HepG2 (cell line): ENCODE results near the gene RABL2A. TPM values are rescaled to one million over a fixed set of nuclear protein-coding genes. Genes with fewer than 3 reads are reported as not detected.

ENCODE experiments used
- CAMTA2 ChIP-seq: sonication (generic); formaldehyde crosslinking; IDR thresholded peaks from 2 replicates; pipeline ENCODE4 v1.4.0; 2020; ENCODE audit warnings: mild to moderate bottlenecking, missing genetic modification reagents, borderline replicate concordance
- GABPB1 ChIP-seq: IDR thresholded peaks from 2 replicates; pipeline ENCODE4 v1.6.1; 2016; ENCODE audit warnings: mild to moderate bottlenecking, missing genetic modification reagents, moderate library complexity, missing compliant biosample characterization
- HNRNPK ChIP-seq: fragments of 200-400 bp; formaldehyde crosslinking; IDR thresholded peaks from 2 replicates; pipeline ENCODE4 v1.6.1; 2018; ENCODE audit warnings: low read length, low read depth, moderate library complexity, mild to moderate bottlenecking; ENCODE audit not compliant: poor library complexity, severe bottlenecking
- MATR3 ChIP-seq: sonication (generic); formaldehyde crosslinking; IDR thresholded peaks from 2 replicates; pipeline ENCODE4 v1.4.0; 2020; ENCODE audit warnings: missing genetic modification reagents
- NR2F1 ChIP-seq, 2 experiments: fragments of 450-650 bp in 1 of 2; formaldehyde crosslinking in 1 of 2; IDR thresholded peaks; 2 replicates each; pipeline versions ENCODE4 v1.5.0 to v1.6.1; 2016 to 2020; ENCODE audit warnings: mild to moderate bottlenecking in 1 of 2, missing compliant biosample characterization in 1 of 2, missing genetic modification reagents in 1 of 2, moderate library complexity in 1 of 2
- PAXIP1 ChIP-seq: sonication (generic); formaldehyde crosslinking; conservative IDR thresholded peaks from 2 replicates; pipeline ENCODE4 v1.4.0; 2020; ENCODE audit warnings: mild to moderate bottlenecking, missing genetic modification reagents, moderate library complexity
- ZBED4 ChIP-seq: sonication (generic); formaldehyde crosslinking; IDR thresholded peaks from 2 replicates; pipeline ENCODE4 v1.4.0; 2020; ENCODE audit warnings: missing genetic modification reagents, borderline replicate concordance
- ZNF235 ChIP-seq: sonication (generic); formaldehyde crosslinking; IDR thresholded peaks from 2 replicates; pipeline ENCODE4 v1.8.1; 2023; ENCODE audit warnings: mild to moderate bottlenecking, missing genetic modification reagents, borderline replicate concordance
- ZNF574 ChIP-seq: sonication (generic); formaldehyde crosslinking; IDR thresholded peaks from 2 replicates; pipeline ENCODE4 v1.4.0; 2020; ENCODE audit warnings: missing genetic modification reagents
- ZNF619 ChIP-seq: sonication (generic); formaldehyde crosslinking; IDR thresholded peaks from 2 replicates; pipeline ENCODE4 v1.4.0; 2020; ENCODE audit warnings: mild to moderate bottlenecking, missing genetic modification reagents
- polyA plus RNA-seq, 8 experiments: library from polyadenylated mRNA; depleted of rRNA in 3 of 8; stranded (reverse) in 7 of 8; unstranded in 1 of 8; fragments of >200 nt; fragmentation: Illumina TruSeq in 4 of 8; extraction: Trizol in 4 of 8; gene quantifications; 2 replicates each; pipeline versions ENCODE4 v1.2.1 to v1.2.3, GENCODE V29; 2011 to 2016; ENCODE audit warnings: low read depth in 4 of 8, missing spikeins in 1 of 8, mixed read lengths in 1 of 8; ENCODE audit not compliant: insufficient read depth in 1 of 8
- total RNA-seq, 5 experiments: library from RNA; depleted of rRNA; stranded (reverse); fragments of >200 nt; fragmentation: Illumina TruSeq; extraction: Trizol; gene quantifications; 2 replicates each; pipeline ENCODE4 v1.2.3, GENCODE V29; 2016; ENCODE audit warnings: low read depth in 1 of 5
- TF ChIP-seq, protein P1 (sequence below): sonication (generic); formaldehyde crosslinking; IDR thresholded peaks from 2 replicates; pipeline ENCODE4 v1.4.0; 2020; ENCODE audit warnings: mild to moderate bottlenecking, missing genetic modification reagents
- TF ChIP-seq, protein P2 (sequence below): sonication (generic); formaldehyde crosslinking; IDR thresholded peaks from 2 replicates; pipeline ENCODE4 v1.4.0; 2020; ENCODE audit warnings: mild to moderate bottlenecking, missing genetic modification reagents, borderline replicate concordance

The RABL2A gene
- total and polyA plus RNA-seq, 2 of the 13 experiments (the other 11 are each of a cell fraction or from before 2014, with no cell fraction given), result 9.6 to 13.4 TPM

DNA sequence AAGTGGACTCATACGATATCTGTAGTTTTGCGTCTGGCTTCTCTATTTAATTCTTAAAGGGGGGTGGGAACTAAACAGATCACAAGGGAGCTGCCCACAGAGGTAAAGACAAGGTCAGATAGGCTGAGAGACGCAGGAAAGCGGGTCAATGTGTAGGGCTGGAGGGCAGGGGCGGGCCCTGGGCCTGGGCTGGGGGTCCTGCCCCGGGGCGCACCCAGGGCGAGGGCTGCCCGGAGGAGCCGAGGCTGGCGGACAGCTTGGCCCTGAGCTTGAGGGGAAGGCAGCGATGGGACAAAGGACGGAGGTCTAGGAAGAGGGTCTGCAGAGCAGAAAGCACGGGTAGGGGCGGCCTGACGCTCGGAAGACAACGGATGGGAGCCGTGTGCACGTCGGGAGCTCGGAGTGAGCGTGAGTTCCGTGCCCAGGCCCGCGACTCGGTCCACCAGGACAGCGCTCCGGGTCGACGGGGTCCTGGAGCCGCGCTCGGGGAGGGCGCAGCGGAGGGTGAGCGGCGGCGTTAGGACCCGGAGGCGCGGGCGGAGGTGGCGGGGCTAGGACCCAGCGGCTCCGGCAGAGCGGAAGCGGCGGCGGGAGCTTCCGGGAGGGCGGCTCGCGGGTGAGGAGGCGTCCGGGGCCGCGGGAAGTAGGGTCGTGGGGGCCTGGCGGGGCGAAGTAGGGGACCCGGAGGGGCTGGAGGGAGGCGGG, 43.4 kb upstream of the RABL2A start (continued):
- TF ChIP-seq ZNF619 (CRISPR knock-in tag) (peak; percentile 92; the same call in 1 of the 2 replicates), ZBED4 (CRISPR knock-in tag) (peak; percentile 92), CAMTA2 (peak; percentile 63; the same call in 1 of the 2 replicates), GABPB1 (peak; percentile 95), PAXIP1 (CRISPR knock-in tag) (peak; percentile 65), ZNF235 (peak; percentile 83; the same call in 1 of the 2 replicates), MATR3 (CRISPR knock-in tag) (peak; percentile 98), ZNF574 (peak; percentile 96), NR2F1 (CRISPR knock-in tag; IDR thresholded peaks at IDR 0.05) (peak; percentile 19 to 29; a peak in 1 of 4 replicates), HNRNPK (peak; percentile 98)
- TF ChIP-seq, protein P1, sequence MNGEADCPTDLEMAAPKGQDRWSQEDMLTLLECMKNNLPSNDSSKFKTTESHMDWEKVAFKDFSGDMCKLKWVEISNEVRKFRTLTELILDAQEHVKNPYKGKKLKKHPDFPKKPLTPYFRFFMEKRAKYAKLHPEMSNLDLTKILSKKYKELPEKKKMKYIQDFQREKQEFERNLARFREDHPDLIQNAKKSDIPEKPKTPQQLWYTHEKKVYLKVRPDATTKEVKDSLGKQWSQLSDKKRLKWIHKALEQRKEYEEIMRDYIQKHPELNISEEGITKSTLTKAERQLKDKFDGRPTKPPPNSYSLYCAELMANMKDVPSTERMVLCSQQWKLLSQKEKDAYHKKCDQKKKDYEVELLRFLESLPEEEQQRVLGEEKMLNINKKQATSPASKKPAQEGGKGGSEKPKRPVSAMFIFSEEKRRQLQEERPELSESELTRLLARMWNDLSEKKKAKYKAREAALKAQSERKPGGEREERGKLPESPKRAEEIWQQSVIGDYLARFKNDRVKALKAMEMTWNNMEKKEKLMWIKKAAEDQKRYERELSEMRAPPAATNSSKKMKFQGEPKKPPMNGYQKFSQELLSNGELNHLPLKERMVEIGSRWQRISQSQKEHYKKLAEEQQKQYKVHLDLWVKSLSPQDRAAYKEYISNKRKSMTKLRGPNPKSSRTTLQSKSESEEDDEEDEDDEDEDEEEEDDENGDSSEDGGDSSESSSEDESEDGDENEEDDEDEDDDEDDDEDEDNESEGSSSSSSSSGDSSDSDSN (CRISPR knock-in tag), result peak; percentile 99
- TF ChIP-seq, protein P2, sequence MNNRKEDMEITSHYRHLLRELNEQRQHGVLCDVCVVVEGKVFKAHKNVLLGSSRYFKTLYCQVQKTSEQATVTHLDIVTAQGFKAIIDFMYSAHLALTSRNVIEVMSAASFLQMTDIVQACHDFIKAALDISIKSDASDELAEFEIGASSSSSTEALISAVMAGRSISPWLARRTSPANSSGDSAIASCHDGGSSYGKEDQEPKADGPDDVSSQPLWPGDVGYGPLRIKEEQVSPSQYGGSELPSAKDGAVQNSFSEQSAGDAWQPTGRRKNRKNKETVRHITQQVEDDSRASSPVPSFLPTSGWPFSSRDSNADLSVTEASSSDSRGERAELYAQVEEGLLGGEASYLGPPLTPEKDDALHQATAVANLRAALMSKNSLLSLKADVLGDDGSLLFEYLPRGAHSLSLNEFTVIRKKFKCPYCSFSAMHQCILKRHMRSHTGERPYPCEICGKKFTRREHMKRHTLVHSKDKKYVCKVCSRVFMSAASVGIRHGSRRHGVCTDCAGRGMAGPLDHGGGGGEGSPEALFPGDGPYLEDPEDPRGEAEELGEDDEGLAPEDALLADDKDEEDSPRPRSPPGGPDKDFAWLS (CRISPR knock-in tag), result peak; percentile 95; the same call in 1 of the 2 replicates
